Measurements from ENCODE around the gene TMEM114.

Gene TMEM114

DNA sequence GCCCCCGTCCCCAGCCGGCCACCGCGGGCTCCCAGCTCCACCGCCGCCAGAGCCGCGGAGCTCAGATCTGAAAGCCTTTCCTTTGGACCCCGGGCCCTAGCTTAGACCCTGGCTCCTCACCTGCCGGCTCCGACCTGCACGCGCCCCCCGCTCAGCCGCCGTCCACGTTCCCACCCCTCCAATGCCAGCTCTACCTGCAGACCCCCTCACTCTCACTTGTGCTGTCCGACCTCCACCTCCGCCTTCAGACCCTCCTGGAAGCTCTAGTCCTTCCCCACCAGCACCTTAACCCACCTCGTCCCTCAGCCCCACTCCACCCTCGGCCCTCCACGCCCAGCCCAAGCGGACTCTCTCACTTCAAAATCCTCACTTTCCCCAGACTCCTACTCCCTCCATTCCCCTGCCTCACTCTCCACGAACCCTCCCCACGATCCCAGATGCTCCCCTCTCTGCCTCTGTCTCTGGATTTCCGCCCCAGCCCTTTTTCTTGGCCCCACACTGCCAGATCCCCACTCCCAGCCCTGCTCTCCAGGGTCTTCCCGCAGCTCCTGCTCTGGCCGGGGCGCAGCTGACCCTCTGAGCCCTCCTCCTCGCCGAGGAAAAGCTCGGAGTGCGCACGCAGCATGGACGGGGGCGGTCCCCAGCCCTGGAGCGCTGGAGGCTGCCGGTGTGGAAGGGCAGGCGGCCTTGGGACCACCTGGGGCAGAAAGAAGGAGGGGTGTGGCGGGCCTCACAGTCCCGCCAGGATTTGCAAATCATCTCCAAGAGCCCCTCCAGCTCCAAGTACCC lies at the start of gene TMEM114:
Gene TMEM114 (minus strand): TSS at position 612 of the 789 bp plus-strand sequence. CDS start 673 bp downstream, outside the sequence.
- Histone ChIP-seq H3K36me3 (ENCODE audit: insufficient read depth, low read depth, low read length) (no peaks in the 10 kb centered on the region), H3K9ac (ENCODE audit: low read depth, low read length) (peak within 1 kb of the TSS; percentile 47; the same call in 1 of the 2 replicates), H3K4me3 (ENCODE audit: low read length) (peak within 1 kb of the TSS; percentile 63), H3K9me3 (ENCODE audit: insufficient read depth, low read depth, low read length) (no peaks in the 10 kb centered on the region), H3K27ac (ENCODE audit: low read length) (no peak within 1 kb of the TSS), H3K4me1 (ENCODE audit: insufficient read depth, low read length) (no peaks in the 10 kb centered on the region), H3K27me3 (ENCODE audit: insufficient read depth, low read length) (peaks cover 88% of the 10 kb centered on the region)

DNA sequence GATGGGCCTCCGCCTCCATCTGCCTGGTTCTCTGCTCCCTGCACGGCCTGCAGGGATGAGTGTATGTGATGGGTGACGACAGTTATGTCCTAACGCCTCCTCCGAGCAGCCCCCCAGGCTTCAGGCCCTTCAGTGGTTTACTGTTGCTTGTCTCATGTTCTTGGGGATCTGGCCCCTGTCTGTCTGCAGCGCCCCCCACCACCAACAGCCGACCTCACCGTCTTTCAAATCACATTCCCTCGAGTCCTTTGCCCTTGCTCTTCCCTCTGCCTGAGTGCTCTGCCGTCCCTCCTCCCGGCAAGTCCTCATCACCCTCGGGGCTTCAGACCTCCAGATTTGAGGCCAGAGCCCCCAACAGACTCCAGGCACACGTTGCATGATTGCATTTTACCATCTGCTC lies 49.4 kb upstream of the TMEM114 start:
- H3K9ac ChIP-seq (ENCODE audit: low read depth, low read length): no peak overlapping the region
- H3K27ac ChIP-seq (ENCODE audit: low read length): no peak overlapping the region
- no peak overlapping the region for H3K4me3 ChIP-seq (ENCODE audit: low read length)
- no peaks in the 10 kb centered on the region for H3K27me3 ChIP-seq (ENCODE audit: insufficient read depth, low read length)
- peaks cover 94% of the 10 kb centered on the region for H3K36me3 ChIP-seq (ENCODE audit: insufficient read depth, low read depth, low read length)
- H3K9me3 ChIP-seq (ENCODE audit: insufficient read depth, low read depth, low read length): no peaks in the 10 kb centered on the region
- no peaks in the 10 kb centered on the region for H3K4me1 ChIP-seq (ENCODE audit: insufficient read depth, low read length)

DNA sequence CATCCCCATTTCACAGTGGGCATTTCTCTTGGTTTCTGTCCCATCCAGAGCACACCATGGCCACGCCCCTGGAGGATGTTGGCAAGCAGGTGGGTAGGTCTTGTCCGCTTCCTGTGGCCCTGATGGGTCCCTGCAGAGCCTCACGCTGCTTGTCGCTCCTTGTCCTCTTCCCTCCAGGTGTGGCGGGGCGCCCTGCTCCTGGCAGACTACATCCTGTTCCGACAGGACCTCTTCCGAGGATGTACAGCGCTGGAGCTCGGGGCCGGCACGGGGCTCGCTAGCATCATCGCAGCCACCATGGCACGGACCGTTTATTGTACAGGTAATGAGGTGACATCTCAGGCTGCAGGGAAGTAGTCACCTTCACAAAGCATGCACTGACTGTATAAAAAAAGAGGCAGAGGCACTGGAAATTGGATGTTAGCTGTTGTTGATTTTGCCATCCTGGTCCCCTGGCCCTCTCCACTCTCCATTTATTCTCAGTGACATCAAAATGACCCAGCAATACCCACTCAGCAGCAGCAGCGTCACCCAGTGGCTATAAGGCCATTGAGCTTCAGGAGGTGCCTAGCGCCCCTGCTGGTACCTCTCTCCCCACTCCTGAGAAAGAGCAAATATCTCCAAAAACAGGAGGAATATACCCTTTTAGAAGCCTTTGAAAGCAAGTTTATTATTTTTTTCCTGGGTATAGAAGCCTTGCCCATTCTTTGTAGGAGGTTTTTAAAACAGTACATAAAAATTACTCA lies 44.9 kb upstream of the TMEM114 start:
- Histone ChIP-seq H3K9me3 (ENCODE audit: insufficient read depth, low read depth, low read length) (no peaks in the 10 kb centered on the region), H3K4me1 (ENCODE audit: insufficient read depth, low read length) (no peaks in the 10 kb centered on the region), H3K9ac (ENCODE audit: low read depth, low read length) (no peak overlapping the region), H3K36me3 (ENCODE audit: insufficient read depth, low read depth, low read length) (peaks cover 94% of the 10 kb centered on the region), H3K4me3 (ENCODE audit: low read length) (no peak overlapping the region), H3K27me3 (ENCODE audit: insufficient read depth, low read length) (no peaks in the 10 kb centered on the region), H3K27ac (ENCODE audit: low read length) (no peak overlapping the region)

DNA sequence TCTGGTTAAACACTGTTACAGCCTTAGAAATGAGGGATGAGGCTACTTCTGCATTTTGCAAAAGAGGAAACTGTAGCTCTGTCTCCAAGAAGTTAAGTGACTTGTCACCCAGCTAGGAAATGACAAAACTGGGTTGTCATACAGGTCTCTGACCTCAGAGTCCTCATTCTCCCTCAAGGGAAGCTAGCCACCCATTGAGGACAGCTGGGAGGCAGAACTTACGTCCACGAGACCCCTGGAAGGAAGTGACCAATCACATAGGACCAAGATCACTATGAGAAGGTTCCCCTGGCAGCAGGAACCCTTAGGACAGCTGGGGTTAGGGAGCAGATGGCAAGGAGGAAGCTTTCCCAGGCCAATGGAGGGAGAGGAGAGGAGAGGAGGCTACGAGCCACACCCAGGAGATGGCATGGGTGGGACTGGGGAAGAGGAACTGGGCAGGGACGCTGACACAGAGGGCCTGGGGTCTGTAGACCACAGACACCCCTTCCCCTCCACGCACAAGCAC lies 42.4 kb upstream of the TMEM114 start:
- no peaks in the 10 kb centered on the region for H3K27me3 ChIP-seq (ENCODE audit: insufficient read depth, low read length)
- no peak overlapping the region for H3K27ac ChIP-seq (ENCODE audit: low read length)
- no peaks in the 10 kb centered on the region for H3K4me1 ChIP-seq (ENCODE audit: insufficient read depth, low read length)
- no peak overlapping the region for H3K9ac ChIP-seq (ENCODE audit: low read depth, low read length)
- no peak overlapping the region for H3K4me3 ChIP-seq (ENCODE audit: low read length)
- H3K36me3 ChIP-seq (ENCODE audit: insufficient read depth, low read depth, low read length): peaks cover 95% of the 10 kb centered on the region
- no peaks in the 10 kb centered on the region for H3K9me3 ChIP-seq (ENCODE audit: insufficient read depth, low read depth, low read length)

DNA sequence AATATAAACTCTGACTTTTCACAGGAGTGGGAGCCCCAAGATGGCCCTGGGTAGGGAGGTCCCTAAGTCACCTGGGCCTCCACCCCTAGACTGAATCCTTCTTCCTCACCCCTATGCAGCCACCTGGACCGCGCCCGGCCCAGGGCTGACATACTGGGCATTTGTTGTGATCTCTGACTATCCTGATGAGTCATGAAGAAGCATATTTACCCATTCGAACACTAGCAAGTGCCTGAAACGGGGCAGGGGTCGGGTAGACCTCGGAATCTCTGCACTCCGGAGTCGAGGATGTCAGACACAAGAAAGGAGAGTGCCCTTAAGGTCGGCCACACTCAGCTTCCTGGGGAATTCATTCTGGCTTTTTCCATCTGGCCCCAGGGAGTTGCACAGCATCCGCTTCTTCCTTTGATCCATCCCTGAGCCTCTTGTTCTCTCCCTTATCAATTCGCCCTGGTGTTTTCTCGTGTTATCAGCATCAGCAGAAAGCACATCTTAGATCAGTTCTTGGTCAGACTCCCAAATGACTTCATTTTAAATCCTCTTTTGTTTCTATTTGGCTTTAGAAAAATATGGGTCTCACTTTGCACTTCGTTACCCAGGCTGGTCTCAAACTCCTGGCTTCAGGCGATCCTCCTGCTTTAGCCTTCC lies 41.6 kb upstream of the TMEM114 start:
- peaks cover 95% of the 10 kb centered on the region for H3K36me3 ChIP-seq (ENCODE audit: insufficient read depth, low read depth, low read length)
- H3K9me3 ChIP-seq (ENCODE audit: insufficient read depth, low read depth, low read length): no peaks in the 10 kb centered on the region
- no peak overlapping the region for H3K27ac ChIP-seq (ENCODE audit: low read length)
- no peaks in the 10 kb centered on the region for H3K4me1 ChIP-seq (ENCODE audit: insufficient read depth, low read length)
- no peaks in the 10 kb centered on the region for H3K27me3 ChIP-seq (ENCODE audit: insufficient read depth, low read length)
- no peak overlapping the region for H3K9ac ChIP-seq (ENCODE audit: low read depth, low read length)
- H3K4me3 ChIP-seq (ENCODE audit: low read length): no peak overlapping the region

- no peak overlapping the region for H3K9ac ChIP-seq (ENCODE audit: low read depth, low read length)
- no peak overlapping the region for H3K4me3 ChIP-seq (ENCODE audit: low read length)
- H3K9me3 ChIP-seq (ENCODE audit: insufficient read depth, low read depth, low read length): no peaks in the 10 kb centered on the region
- no peaks in the 10 kb centered on the region for H3K27me3 ChIP-seq (ENCODE audit: insufficient read depth, low read length)
- H3K36me3 ChIP-seq (ENCODE audit: insufficient read depth, low read depth, low read length): peaks cover 95% of the 10 kb centered on the region
- H3K4me1 ChIP-seq (ENCODE audit: insufficient read depth, low read length): no peaks in the 10 kb centered on the region
- no peak overlapping the region for H3K27ac ChIP-seq (ENCODE audit: low read length)
Measured at GRCh38 chr16:8631373-8631772, 41.1 kb upstream of the TMEM114 start.

DNA sequence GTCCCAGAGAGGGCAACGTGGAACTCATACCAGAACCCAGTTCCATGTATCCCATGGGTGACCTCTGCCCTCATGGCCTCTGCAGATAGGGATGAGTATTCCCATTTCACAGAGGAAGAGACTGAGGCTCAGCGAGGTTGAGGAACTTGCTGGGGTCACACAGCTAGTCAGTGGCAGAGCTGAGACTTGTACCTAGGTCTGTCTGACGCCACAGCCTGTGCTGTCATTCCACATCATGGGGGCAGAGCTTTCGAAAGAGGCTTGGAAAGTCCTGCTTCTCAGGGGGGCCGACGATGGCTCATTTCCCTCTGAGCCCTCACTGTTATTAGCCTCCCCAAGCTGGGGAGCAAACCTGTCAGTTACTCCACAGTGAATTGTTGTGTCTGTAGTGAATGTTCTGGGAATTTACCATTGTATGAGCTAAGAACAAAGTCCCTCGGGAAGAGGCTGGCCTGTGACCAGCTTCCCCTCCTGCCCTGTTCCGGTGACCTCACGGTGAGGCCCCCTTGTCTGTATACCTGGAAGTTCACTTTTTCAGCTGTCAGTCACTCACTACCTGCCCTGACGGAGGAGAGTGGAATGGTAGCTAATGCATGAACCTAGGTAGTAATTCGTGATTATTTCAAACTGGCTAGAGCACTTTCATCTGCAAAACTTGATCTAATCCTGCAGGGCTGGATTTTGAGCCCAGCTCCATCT lies 40.1 kb upstream of the TMEM114 start:
- H3K9me3 ChIP-seq (ENCODE audit: insufficient read depth, low read depth, low read length): no peaks in the 10 kb centered on the region
- H3K27ac ChIP-seq (ENCODE audit: low read length): no peak overlapping the region
- no peaks in the 10 kb centered on the region for H3K27me3 ChIP-seq (ENCODE audit: insufficient read depth, low read length)
- no peak overlapping the region for H3K9ac ChIP-seq (ENCODE audit: low read depth, low read length)
- peaks cover 95% of the 10 kb centered on the region for H3K36me3 ChIP-seq (ENCODE audit: insufficient read depth, low read depth, low read length)
- H3K4me3 ChIP-seq (ENCODE audit: low read length): no peak overlapping the region
- no peaks in the 10 kb centered on the region for H3K4me1 ChIP-seq (ENCODE audit: insufficient read depth, low read length)

DNA sequence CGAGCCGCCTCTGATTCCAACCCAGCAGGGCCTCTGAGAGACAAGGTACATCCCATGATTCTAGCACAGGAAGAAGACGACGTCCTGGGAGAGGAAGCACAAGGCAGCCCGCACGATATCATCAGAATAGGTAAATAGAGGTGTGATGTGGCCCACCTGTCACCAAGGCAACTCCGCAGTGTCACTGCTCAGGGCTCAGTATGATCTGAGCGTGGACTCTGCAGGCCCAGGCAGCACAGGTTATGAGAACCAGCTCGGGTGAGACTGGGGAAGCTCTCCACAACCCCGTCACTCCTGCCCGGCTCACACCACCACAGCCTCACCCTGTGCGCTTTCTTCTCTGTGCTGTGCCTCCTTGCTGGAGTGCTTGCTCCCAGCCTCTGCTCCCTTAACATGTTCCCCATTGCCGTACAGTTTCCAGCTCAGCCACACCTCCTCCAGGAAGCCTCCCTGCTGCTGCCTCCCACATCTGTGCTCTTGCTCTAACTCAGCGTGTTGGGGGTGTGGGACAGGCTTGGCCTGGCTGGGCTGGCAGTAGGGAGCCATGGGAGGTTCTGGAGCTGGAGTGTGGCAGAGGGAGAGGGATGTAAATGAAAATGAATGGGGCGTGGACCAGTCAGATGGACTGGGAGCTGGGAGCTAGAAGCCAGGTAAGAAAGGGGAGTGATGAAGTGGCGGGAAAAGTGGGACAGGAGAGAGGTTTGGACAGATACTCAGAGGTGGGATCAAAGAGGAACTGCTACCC lies 38.8 kb upstream of the TMEM114 start:
- Histone ChIP-seq H3K4me1 (ENCODE audit: insufficient read depth, low read length) (no peaks in the 10 kb centered on the region), H3K27ac (ENCODE audit: low read length) (no peak overlapping the region), H3K9ac (ENCODE audit: low read depth, low read length) (no peak overlapping the region), H3K27me3 (ENCODE audit: insufficient read depth, low read length) (no peaks in the 10 kb centered on the region), H3K4me3 (ENCODE audit: low read length) (no peak overlapping the region), H3K36me3 (ENCODE audit: insufficient read depth, low read depth, low read length) (peaks cover 93% of the 10 kb centered on the region), H3K9me3 (ENCODE audit: insufficient read depth, low read depth, low read length) (no peaks in the 10 kb centered on the region)

- no peaks in the 10 kb centered on the region for H3K9me3 ChIP-seq (ENCODE audit: insufficient read depth, low read depth, low read length)
- no peak overlapping the region for H3K4me3 ChIP-seq (ENCODE audit: low read length)
- no peaks in the 10 kb centered on the region for H3K27me3 ChIP-seq (ENCODE audit: insufficient read depth, low read length)
- H3K4me1 ChIP-seq (ENCODE audit: insufficient read depth, low read length): peaks cover 5% of the 10 kb centered on the region; the same call in 1 of the 2 replicates
- no peak overlapping the region for H3K27ac ChIP-seq (ENCODE audit: low read length)
- peaks cover 87% of the 10 kb centered on the region for H3K36me3 ChIP-seq (ENCODE audit: insufficient read depth, low read depth, low read length)
- H3K9ac ChIP-seq (ENCODE audit: low read depth, low read length): no peak overlapping the region
Measured at GRCh38 chr16:8627456-8627855, 37.1 kb upstream of the TMEM114 start.

GRCh38 chr16:8626946-8627345 lies 36.6 kb upstream of the TMEM114 start:
- Histone ChIP-seq H3K4me3 (ENCODE audit: low read length) (no peak overlapping the region), H3K9me3 (ENCODE audit: insufficient read depth, low read depth, low read length) (no peaks in the 10 kb centered on the region), H3K27ac (ENCODE audit: low read length) (no peak overlapping the region), H3K9ac (ENCODE audit: low read depth, low read length) (no peak overlapping the region), H3K27me3 (ENCODE audit: insufficient read depth, low read length) (no peaks in the 10 kb centered on the region), H3K4me1 (ENCODE audit: insufficient read depth, low read length) (peaks cover 5% of the 10 kb centered on the region; the same call in 1 of the 2 replicates), H3K36me3 (ENCODE audit: insufficient read depth, low read depth, low read length) (peaks cover 82% of the 10 kb centered on the region)
